A673 (cell line): ENCODE results near the gene SPATS2L.

Source experiments
- CTCF ChIP-seq: fragments of 300-800, 200-600 bp; sonication (generic); conservative IDR thresholded peaks from 2 replicates; pipeline ENCODE4 v1.5.1; 2017; ENCODE audit warnings: low read depth, mild to moderate bottlenecking, antibody characterized with exemption, low read length, moderate library complexity, mixed read lengths
- EZH2 ChIP-seq: fragments of 200-600 bp; sonication (generic); IDR thresholded peaks from 2 replicates; pipeline ENCODE4 v1.6.1; 2017; ENCODE audit warnings: borderline replicate concordance, low read depth, mild to moderate bottlenecking, mixed read lengths, antibody characterized with exemption, low read length; ENCODE audit not compliant: poor library complexity, severe bottlenecking

- TF ChIP-seq CTCF (no peak), EZH2 (no peak)
These were observed 163.7 kb downstream of the SPATS2L start for GRCh38 chr2:200470230-200470629.
